Kidney (tissue), 14 donors: ENCODE measurements around the gene HTATSF1. TPM values are rescaled to one million over a fixed set of nuclear protein-coding genes. Genes with fewer than 3 reads are reported as not detected.

Experiments
- DNase-seq, 5 donors: peaks; one replicate each; pipeline ENCODE4 v3.0.0-alpha.2; 2013 to 2020
- FAIRE-seq: peaks from 2 replicates; lab custom pipeline; 2012; peaks lifted over from hg19 to GRCh38; lab: Jason Lieb, UNC
- H3K27ac ChIP-seq, 2 donors: one replicate each; pipeline ENCODE4 v1.7.0; 2013; ENCODE audit warnings: low read depth in 2 of 2, low read length in 2 of 2, inconsistent platforms in 1 of 2
- H3K27me3 ChIP-seq: one replicate; pipeline ENCODE4 v1.7.1; 2013; ENCODE audit warnings: low read length, inconsistent platforms; ENCODE audit not compliant: control insufficient read depth, insufficient read depth
- H3K36me3 ChIP-seq, 3 donors: one replicate each; pipeline versions ENCODE4 v1.7.0 to v1.7.1; 2013; ENCODE audit warnings: low read length in 3 of 3, control low read depth in 1 of 3, inconsistent platforms in 1 of 3; ENCODE audit not compliant: insufficient read depth in 3 of 3, control insufficient read depth in 2 of 3
- H3K4me1 ChIP-seq, 3 donors: one replicate each; pipeline versions ENCODE4 v1.7.0 to v1.7.1; 2013; ENCODE audit warnings: low read length in 3 of 3, inconsistent platforms in 1 of 3, low read depth in 1 of 3; ENCODE audit not compliant: control insufficient read depth in 2 of 3, insufficient read depth in 2 of 3
- H3K4me3 ChIP-seq, 3 donors: one replicate each; pipeline versions ENCODE4 v1.7.0 to v1.8.1; 2013; ENCODE audit warnings: low read length in 3 of 3, control low read depth in 1 of 3, inconsistent platforms in 1 of 3
- H3K9ac ChIP-seq, 3 donors: one replicate each; pipeline versions ENCODE4 v1.7.0 to v1.7.1; 2013; ENCODE audit warnings: low read length in 3 of 3, control low read depth in 1 of 3, inconsistent platforms in 1 of 3
- H3K9me3 ChIP-seq, 3 donors: one replicate each; pipeline versions ENCODE4 v1.7.0 to v1.7.1; 2013; ENCODE audit warnings: low read length in 3 of 3, control low read depth in 1 of 3, inconsistent platforms in 1 of 3; ENCODE audit not compliant: control insufficient read depth in 2 of 3, insufficient read depth in 1 of 3
- CTCF ChIP-seq: IDR thresholded peaks from 3 replicates; pipeline ENCODE4 v1.5.1; 2012; ENCODE audit warnings: mild to moderate bottlenecking, moderate library complexity, borderline replicate concordance; ENCODE audit not compliant: insufficient read depth; ENCODE audit errors: extremely low read depth
- intact Hi-C: fragments of 100-400 bp; cut with DNase I; formaldehyde crosslinking; loops from one replicate; pipeline ENCODE4 v1.11.1; 2022
- polyA plus RNA-seq: library from polyadenylated mRNA; stranded (reverse); fragments of 350-450 nt; fragmentation: Illumina TruSeq; extraction: RNeasy Lipid Tissue Mini Kit (QIAGEN cat#74804); gene quantifications from one replicate; pipeline ENCODE4 v1.2.3, GENCODE V29; 2014; ENCODE audit warnings: low read depth, low replicate concordance; ENCODE audit not compliant: insufficient read depth
- total RNA-seq: library from RNA; stranded (reverse); fragmentation: NEBNext Ultra II Directional; extraction: Animal tissue kit (Norgen Biotek cat#: 25700); gene quantifications from one replicate; pipeline ENCODE4 v1.2.1, GENCODE V29; 2021
- donor health status: control.
- donor health status: control.
- donor health status: control.
- donor health status: control.
- donor health status: control.
- donor health status: DM: yes; HTN: yes; CAD: no.
- donor health status: Normal renal cell carcinoma (clear cell type).

HTATSF1 gene
- total and polyA plus RNA-seq, 2 donors from 2014 or later = 36.8 to 44.0 TPM

- TF ChIP-seq CTCF = no peak
- FAIRE-seq (no peak), DNase-seq (no peak)
- intact Hi-C loops = no loop called here
- Histone ChIP-seq H3K27ac (no peak overlapping the region), H3K9ac (no peak overlapping the region), H3K27me3 (no peaks in the 10 kb centered on the region), H3K9me3 (no peaks in the 10 kb centered on the region), H3K36me3 (no peaks in the 10 kb centered on the region), H3K4me1 (no peaks in the 10 kb centered on the region), H3K4me3 (no peak overlapping the region)
Observed at GRCh38 chrX:136453771-136454170, 43.6 kb upstream of the HTATSF1 start.

- intact Hi-C loops = no loop called here
- H3K4me1 ChIP-seq = no peaks in the 10 kb centered on the region
- no peak for FAIRE-seq
- H3K9me3 ChIP-seq = no peaks in the 10 kb centered on the region
- no peaks in the 10 kb centered on the region for H3K36me3 ChIP-seq
- H3K27me3 ChIP-seq = no peaks in the 10 kb centered on the region
- no peak for TF ChIP-seq CTCF
- no peak overlapping the region for H3K27ac ChIP-seq
- H3K4me3 ChIP-seq = no peak overlapping the region
- H3K9ac ChIP-seq = no peak overlapping the region
- DNase-seq = no peak
Observed at GRCh38 chrX:136456133-136456532, 41.3 kb upstream of the HTATSF1 start.

DNA sequence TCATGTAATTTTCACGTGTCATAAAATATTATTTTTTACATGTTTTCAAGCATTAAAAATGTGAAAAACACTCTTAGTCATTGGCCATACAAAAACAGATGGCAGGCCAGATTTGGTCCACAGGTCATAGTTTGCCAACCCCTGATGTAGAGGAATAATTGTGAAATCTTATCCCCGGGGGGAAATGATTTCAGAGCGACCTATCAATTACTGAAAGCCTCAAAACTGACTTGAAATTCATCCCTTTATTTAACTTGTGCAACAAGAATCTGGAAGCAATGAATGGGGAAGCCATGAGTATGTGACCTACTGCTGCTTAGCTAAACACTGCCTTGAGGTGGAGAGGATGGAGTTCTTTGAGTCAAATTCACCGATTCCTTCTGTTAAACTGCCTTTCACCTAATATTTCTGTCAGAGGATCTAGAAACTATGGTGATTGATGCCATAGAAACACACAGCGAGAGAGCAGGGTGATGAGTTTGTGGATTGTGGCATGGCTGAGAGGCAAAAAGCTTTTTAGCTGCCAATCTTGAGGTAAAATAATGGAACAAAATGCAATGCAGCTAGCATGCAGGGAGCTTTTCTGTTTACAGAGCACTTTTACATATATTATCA lies 40.0 kb upstream of the HTATSF1 start:
- Histone ChIP-seq H3K27me3 (no peaks in the 10 kb centered on the region), H3K27ac (no peak overlapping the region), H3K4me1 (no peaks in the 10 kb centered on the region), H3K9me3 (no peaks in the 10 kb centered on the region), H3K36me3 (no peaks in the 10 kb centered on the region), H3K4me3 (no peak overlapping the region), H3K9ac (no peak overlapping the region)
- TF ChIP-seq CTCF = no peak
- DNase-seq = no peak
- FAIRE-seq = no peak
- intact Hi-C loops = no loop called here

DNA sequence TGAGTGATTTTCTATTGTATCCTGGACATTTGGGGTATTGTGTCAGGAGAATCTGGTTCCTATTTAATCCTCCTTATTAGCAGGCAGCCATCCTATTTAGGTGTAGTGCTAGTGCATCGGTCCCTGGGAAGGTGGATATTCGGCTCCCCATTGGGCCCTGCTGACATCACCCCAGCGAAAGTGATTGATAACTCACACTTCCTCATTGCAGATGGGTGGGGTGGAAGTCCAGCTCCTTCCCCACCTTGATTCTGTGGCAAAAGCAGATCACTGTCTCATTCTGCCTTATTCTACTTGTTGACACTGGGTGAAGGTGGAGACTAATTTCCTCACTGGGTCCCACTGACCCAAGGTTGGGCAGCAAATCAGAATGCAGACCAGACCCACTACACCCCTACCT lies 32.8 kb upstream of the HTATSF1 start:
- no peaks in the 10 kb centered on the region for H3K27me3 ChIP-seq
- no peak for TF ChIP-seq CTCF
- intact Hi-C loops = no loop called here
- no peak overlapping the region for H3K4me3 ChIP-seq
- no peak overlapping the region for H3K9ac ChIP-seq
- no peaks in the 10 kb centered on the region for H3K9me3 ChIP-seq
- H3K4me1 ChIP-seq = no peaks in the 10 kb centered on the region
- DNase-seq (no peak), FAIRE-seq (no peak)
- H3K36me3 ChIP-seq = no peaks in the 10 kb centered on the region
- no peak overlapping the region for H3K27ac ChIP-seq
